IPS DF 19.7 (cell line): Measurements from ENCODE around the gene WDR83.
"Not testable (repeated sequence)": the region's sequence is repeated elsewhere in the genome, so short reads cannot be mapped to it uniquely, and the experiment has no call there.

Source experiments
- DNase-seq: peaks from one replicate; pipeline ENCODE4 v3.0.0-alpha.2; 2013; ENCODE audit warnings: low read depth, low spot score

WDR83 gene

GRCh38 chr19:12666265-12667048, at the start of gene WDR83, which contains the start of gene MAN2B1:
Gene WDR83 (plus strand): TSS chr19:12666807. CDS start chr19:12669791, 2,984 bp downstream.
Gene MAN2B1 (minus strand): TSS chr19:12666742. CDS start chr19:12666701, 41 bp downstream.
- no peak for DNase-seq

GRCh38 chr19:12617646-12618045, 49.0 kb upstream of the WDR83 start:
- DNase-seq, result no peak

GRCh38 chr19:12621253-12622024, 45.2 kb upstream of the WDR83 start:
- DNase-seq, result not testable (repeated sequence)

GRCh38 chr19:12623361-12624031, 43.1 kb upstream of the WDR83 start:
- no peak for DNase-seq

- no peak for DNase-seq
Observed at GRCh38 chr19:12626958-12627357, 39.6 kb upstream of the WDR83 start.

- DNase-seq, result no peak
Observed at GRCh38 chr19:12628040-12629022, 38.3 kb upstream of the WDR83 start.

- no peak for DNase-seq
Observed at GRCh38 chr19:12629215-12629614, 37.4 kb upstream of the WDR83 start.

- DNase-seq, result no peak
Observed at GRCh38 chr19:12636631-12637030, 30.0 kb upstream of the WDR83 start.

- no peak for DNase-seq
Observed at GRCh38 chr19:12638611-12639182, 27.9 kb upstream of the WDR83 start.

- DNase-seq, result peak; percentile 57
Observed at GRCh38 chr19:12639901-12640613, 26.6 kb upstream of the WDR83 start.

- DNase-seq, result no peak
Observed at GRCh38 chr19:12641456-12641855, 25.2 kb upstream of the WDR83 start.

- DNase-seq, result no peak
Observed at GRCh38 chr19:12642506-12642905, 24.1 kb upstream of the WDR83 start.

- not testable (repeated sequence) for DNase-seq
Observed at GRCh38 chr19:12643716-12644115, 22.9 kb upstream of the WDR83 start.

- DNase-seq, result no peak
Observed at GRCh38 chr19:12646551-12646950, 20.1 kb upstream of the WDR83 start.

- DNase-seq, result no peak
Observed at GRCh38 chr19:12647047-12647446, 19.6 kb upstream of the WDR83 start.

- no peak for DNase-seq
Observed at GRCh38 chr19:12647490-12648071, 19.0 kb upstream of the WDR83 start.

GRCh38 chr19:12648088-12648487, 18.5 kb upstream of the WDR83 start:
- DNase-seq, result no peak

- DNase-seq, result no peak
Observed at GRCh38 chr19:12649941-12650340, 16.7 kb upstream of the WDR83 start.

- DNase-seq, result no peak
Observed at GRCh38 chr19:12652219-12652618, 14.4 kb upstream of the WDR83 start.

GRCh38 chr19:12655546-12655945, 11.1 kb upstream of the WDR83 start:
- DNase-seq, result no peak
